GM12891 (cell line): ENCODE measurements around the gene MZT1.

Experiments
- POLR2A ChIP-seq: IDR thresholded peaks from 2 replicates; pipeline ENCODE4 v1.6.1; 2011; ENCODE audit warnings: low read depth, low read length, control low read depth
- TAF1 ChIP-seq: IDR thresholded peaks from 2 replicates; pipeline ENCODE4 v1.6.1; 2011; ENCODE audit warnings: low read depth, low read length, control low read depth

DNA sequence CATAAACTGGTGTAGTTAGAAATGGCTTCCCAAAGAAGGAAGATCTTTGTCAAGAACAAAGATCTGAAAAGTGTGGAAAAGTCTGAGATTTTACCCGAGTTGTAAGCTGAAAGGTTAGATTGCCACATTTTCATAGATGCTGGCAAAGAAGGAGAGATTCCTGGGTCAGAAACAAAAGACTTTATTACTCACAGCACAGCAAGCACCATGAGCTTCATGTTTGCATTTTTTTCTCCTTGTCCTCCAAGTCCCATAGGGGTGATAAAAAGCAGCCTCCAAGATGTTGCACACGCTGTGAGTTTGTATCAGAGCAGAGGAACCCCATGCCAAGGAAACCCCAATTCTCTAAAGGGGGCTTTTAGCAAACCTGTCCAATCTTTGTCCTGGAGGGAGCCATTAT is 29.3 kb downstream of the MZT1 start:
- no peak for TF ChIP-seq POLR2A
- TF ChIP-seq TAF1, result no peak
